ENCODE results near the gene VEZT.
"Not testable (repeated sequence)": the region's sequence is repeated elsewhere in the genome, so short reads cannot be mapped to it uniquely, and the experiment has no call there.

The VEZT gene

GRCh38 chr12:95304673-95305198 is 87.1 kb downstream of the VEZT start:
- no peak for DNase-seq
- intact Hi-C loops (cut with DNase I), result no loop called here

DNA sequence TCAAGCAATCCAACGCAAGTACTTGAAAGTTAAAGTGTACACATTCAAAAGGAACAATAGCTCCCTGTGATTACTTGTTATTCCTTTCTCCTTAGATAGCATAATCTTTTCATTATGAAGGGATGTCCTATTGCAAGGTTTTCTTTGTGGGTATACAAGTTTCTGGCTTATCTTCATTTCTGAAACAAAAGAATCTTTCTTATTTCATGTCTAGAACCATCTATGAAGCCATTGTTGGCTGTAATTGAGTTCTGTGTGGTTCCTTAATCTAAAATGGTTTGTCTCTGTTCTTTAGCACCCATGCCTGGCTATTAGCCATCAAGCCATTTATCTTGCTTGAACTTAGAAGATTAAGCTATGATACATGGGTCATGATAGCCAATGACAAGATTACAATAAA is 95.0 kb downstream of the VEZT start:
- intact Hi-C loops (cut with DNase I), result no loop called here
- DNase-seq, result no peak

- DNase-seq; intact Hi-C loops (cut with DNase I): not testable (repeated sequence)
These were observed 97.1 kb downstream of the VEZT start for GRCh38 chr12:95314756-95315155.

GRCh38 chr12:95316798-95317197 is 99.2 kb downstream of the VEZT start:
- no peak for DNase-seq
- intact Hi-C loops (cut with DNase I), result no loop called here

GRCh38 chr12:95318071-95318545 is 100.5 kb downstream of the VEZT start:
- intact Hi-C loops (cut with DNase I), result no loop called here

GRCh38 chr12:95319694-95320331 is 102.2 kb downstream of the VEZT start:
- intact Hi-C loops (cut with DNase I), result no loop called here
- no peak for DNase-seq

More at GRCh38 chr12:95318071-95318545, 100.5 kb downstream of the VEZT start:
- DNase-seq, result no peak

DNA sequence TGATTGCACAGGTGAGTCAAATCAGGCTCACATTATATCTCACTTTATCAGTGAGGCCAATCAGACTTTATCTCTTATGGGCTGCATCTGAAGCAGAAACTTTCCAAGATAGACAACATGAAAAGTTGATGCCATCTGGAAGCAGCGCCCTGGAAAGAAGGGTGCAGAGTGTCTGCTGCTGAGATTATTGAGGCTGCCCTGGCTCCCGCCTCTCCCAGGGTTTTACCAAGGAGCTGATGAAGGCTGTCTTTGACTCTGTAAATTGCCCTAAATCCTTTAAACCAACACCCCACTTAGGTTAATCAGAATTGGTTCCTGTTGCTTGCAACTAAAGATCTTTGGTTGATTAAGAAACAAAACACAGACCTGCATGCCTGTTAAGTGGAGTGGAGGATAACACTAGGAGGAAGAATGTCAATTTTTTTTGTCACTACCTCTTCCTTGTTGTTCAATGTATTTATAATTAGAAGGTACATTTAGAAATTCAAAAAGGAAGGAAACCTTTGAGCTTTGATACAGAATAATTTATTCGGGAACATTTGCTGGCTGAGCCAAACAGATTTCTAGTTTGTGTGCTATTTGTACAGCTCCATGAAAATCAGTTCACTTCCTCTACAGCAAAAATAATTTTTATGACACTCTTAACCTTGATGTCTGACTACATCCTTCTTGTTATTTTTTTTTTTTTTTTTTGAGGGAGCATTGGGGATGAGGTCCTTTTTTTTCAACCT is 104.1 kb downstream of the VEZT start:
- no peak for DNase-seq

GRCh38 chr12:95322326-95322725 is 104.7 kb downstream of the VEZT start:
- intact Hi-C loops (cut with DNase I), result no loop called here

More for the DNA sequence above, 104.1 kb downstream of the VEZT start:
- intact Hi-C loops (cut with DNase I), result no loop called here

DNA sequence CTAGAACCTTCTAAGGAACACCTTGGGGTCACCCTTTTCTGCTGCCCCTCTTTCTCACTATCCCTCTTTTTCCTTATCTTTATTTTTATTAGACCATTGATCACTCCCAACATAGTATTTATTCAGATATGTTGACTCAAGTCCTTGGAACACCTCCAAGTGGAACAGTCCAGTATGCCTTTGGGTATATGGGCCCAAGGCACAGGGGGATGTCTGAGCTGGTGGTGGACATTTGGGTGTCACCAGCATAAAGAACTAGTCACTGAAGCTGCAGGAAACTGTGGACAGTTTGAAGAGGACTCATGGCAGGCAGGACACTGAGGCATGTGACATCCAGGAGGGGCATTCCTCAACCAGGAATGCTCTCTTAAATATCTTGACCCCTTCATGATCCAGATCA is 105.6 kb downstream of the VEZT start:
- DNase-seq, result no peak
- intact Hi-C loops (cut with DNase I), result no loop called here

More at GRCh38 chr12:95322326-95322725, 104.7 kb downstream of the VEZT start:
- DNase-seq, result no peak

DNA sequence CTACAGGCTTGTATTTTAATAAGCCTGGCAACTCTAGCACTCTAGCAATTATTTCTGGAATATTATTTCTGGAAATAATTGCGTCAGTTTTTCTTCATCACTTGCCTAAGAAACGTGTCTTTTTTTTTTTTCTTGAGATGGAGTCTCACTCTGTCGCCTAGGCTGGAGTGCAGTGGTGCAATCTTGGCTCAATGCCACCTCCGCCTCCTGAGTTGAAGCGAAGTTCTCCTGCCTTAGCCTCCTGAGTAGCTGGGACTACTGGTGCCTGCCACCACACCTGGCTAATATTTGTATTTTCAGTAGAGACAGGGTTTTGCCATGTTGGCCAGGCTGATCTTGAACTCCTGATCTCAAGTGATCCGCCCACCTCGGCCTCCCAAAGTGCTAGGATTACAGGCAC is 106.6 kb downstream of the VEZT start:
- intact Hi-C loops (cut with DNase I); DNase-seq: not testable (repeated sequence)

- intact Hi-C loops (cut with DNase I), result no loop called here
- no peak for DNase-seq
These were observed 107.9 kb downstream of the VEZT start for GRCh38 chr12:95325501-95325900.

DNA sequence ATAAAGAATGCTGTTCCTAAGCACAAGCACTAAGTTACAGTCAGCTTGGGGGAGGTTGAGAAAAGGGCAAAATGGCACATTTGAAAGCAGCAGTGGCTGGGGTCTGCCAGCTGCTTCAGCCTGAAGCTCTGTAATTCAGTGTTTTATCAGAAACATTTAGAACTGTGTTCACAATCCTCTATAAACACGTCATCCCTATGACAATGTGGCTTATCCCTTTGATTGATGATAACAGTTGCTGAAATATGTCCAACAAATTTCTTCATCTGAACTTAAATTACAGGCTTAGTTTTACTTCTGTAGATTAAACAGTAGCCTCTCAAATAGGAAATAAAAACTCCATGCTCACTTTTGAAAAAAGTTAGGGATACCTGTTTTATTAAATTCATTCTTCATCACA is 108.8 kb downstream of the VEZT start:
- DNase-seq, result no peak
- intact Hi-C loops (cut with DNase I), result no loop called here

- DNase-seq, result no peak
- intact Hi-C loops (cut with DNase I), result no loop called here
These were observed 109.2 kb downstream of the VEZT start for GRCh38 chr12:95326855-95327254.

DNA sequence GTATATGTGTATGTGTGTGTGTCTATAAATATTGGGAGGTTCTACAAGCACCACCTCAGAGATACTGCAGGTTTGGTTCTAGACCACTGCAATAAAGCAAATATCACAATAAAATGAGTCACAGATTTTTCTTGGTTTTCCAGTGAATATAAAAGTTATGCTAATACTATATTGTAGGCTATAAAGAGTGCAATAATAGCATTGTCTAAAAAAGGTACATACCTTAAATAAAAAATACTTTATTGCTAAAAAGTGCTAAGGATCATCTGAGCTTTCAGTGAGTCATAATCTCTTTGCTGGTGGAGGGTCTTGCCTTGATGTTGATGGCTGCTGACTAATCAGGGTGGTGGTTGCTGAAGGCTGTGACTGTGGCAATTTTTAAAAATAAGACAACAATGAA is 111.1 kb downstream of the VEZT start:
- DNase-seq, result no peak
- intact Hi-C loops (cut with DNase I), result no loop called here

GRCh38 chr12:95335948-95336347 is 118.3 kb downstream of the VEZT start:
- no peak for DNase-seq
- intact Hi-C loops (cut with DNase I), result loop anchor here (1.0 to 10.0 kb wide), 4 partner anchors 119 to 791 kb away; partner anchors contain the start of genes FGD6 and VEZT

GRCh38 chr12:95336387-95337067 is 118.9 kb downstream of the VEZT start:
- intact Hi-C loops (cut with DNase I), result loop anchor here (1.0 to 10.0 kb wide), 4 partner anchors 119 to 792 kb away; partner anchors contain the start of genes FGD6 and VEZT
- peak; percentile 51 to 93 (median 66) for DNase-seq

GRCh38 chr12:95337146-95337545 is 119.5 kb downstream of the VEZT start:
- intact Hi-C loops (cut with DNase I), result loop anchor here (5.0 to 10.0 kb wide), 2 partner anchors 120 to 792 kb away; partner anchors contain the start of genes FGD6 and VEZT
- no peak for DNase-seq

DNA sequence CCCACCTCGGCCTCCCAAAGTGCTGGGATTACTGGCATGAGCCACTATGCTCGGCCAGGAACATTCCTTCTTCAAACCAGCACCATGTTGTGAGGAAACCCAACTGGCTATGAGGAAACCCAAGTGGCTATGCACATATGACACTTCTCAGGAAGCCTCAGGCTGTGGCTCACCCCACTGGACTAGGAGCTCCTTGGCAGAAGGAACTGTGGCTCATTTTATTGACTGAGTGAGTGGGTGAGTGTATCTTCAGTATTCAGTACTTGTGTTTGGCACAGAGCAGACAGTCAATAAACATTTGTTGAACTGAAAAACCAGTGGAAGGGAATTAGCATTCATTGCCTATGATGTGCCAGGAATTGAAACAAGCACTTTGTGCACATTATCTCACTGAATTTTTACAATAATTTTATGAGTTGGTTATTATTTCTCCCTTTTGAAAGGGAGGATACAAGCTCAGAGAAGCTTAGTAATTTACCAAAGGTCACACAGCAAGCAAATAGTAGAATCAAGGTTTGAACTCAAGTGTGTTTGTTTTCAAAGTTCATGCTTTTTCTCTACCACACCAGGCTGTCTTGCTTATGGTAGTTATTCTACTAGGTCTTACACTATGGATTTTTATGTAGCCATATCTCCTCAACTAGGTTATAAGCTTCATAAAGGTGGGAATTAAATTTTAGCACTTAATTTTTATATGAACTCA is 121.6 kb downstream of the VEZT start:
- no peak for DNase-seq
- intact Hi-C loops (cut with DNase I), result loop anchor here (5.0 to 10.0 kb wide), 2 partner anchors 122 to 794 kb away; partner anchors contain the start of genes FGD6 and VEZT

DNA sequence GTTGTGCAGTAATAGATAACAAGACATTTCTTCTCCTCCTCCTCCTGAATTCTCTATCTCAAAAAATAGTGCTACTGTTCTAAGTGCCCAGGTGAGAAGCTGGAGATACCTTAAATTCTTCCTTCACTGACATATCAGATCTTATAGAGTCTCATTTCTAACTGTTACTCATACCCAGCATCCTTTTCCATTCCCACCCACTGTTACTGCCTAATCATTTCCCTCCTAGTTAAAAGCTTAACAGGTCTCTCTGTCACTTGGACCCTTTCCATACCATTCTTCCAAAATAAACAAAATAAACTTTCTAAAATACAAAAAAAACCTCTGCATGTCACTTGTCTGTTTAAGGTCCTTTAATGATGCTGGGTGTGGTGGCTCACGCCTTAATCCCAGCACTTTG is 124.4 kb downstream of the VEZT start:
- DNase-seq, result no peak
- intact Hi-C loops (cut with DNase I), result no loop called here
